GM19351 (cell line): ENCODE results near the gene GFPT2.

Source experiments
- ATAC-seq: cut with Tn5 transposase; IDR thresholded peaks from one replicate; pipeline ENCODE4 v1.9.1; 2021; ENCODE audit warnings: mild to moderate bottlenecking, moderate library complexity; ENCODE audit not compliant: unreplicated experiment

GFPT2 gene

DNA sequence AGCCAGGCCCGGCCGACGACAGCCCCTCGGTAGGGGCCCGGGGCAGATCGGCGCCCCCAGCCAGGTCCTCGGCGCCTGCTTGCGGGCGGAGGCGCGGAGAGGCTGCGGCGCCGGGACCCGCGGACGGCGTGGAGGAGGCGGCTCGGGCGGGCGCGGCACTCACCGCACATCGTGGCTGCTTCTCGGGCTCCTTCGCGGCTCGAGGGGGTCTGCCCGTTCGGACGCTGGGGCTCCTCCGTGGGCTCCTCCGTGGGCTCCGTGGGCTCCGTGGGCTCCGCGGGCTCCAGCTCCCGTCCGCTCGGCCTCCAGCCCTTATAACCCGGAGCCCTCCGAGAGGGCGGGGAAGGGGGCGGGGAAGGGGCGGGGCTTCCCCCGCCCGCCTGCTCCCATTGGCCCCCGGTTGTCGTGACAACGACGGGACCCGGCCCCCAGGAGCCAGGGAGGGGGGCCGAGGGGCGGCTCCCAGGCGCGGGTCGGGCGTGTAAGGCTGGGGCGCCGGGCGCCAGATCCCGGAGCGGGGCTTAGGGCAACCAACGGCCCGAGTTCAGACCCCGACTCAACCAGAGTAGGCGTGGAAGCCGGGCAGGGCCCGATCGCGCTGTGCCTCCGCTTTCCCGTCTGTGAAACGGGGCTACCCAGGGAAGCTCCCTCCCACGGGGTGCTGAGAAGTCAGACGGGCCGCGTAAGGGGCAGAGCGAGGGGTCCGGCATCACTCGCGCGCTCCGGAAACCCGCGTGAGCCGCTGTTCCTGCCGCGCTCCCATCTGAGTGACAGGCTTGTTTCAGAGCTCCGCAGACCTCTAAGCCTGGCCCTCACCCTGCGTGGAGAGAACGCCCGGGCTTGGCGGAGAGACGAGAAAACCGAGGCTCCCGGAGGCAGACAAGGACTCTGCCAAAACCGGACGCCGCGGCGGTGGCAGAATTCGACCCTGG lies at the start of gene GFPT2:
Gene GFPT2 (minus strand): TSS at position 289 of the 932 bp plus-strand sequence. CDS start 119 bp downstream, at position 170.
- peak; percentile 84 for ATAC-seq

DNA sequence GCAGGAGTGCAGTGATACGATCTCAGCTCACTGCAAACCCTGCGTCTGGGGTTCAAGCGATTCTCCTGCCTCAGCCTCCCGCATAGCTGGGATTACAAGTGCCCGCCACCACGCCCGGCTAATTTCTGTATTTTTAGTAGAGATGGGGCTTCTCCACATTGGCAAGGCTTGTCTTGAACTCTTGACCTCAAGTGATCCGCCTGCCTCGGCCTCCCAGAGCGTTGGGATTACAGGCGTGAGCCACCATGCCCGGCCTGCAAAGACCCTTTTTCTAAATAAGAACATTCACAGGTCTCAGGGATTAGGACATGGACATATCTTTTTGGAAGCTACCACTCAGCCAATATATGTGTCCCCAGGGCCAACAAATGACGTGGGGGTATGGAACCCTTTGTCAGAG lies 49.6 kb upstream of the GFPT2 start:
- no peak for ATAC-seq

DNA sequence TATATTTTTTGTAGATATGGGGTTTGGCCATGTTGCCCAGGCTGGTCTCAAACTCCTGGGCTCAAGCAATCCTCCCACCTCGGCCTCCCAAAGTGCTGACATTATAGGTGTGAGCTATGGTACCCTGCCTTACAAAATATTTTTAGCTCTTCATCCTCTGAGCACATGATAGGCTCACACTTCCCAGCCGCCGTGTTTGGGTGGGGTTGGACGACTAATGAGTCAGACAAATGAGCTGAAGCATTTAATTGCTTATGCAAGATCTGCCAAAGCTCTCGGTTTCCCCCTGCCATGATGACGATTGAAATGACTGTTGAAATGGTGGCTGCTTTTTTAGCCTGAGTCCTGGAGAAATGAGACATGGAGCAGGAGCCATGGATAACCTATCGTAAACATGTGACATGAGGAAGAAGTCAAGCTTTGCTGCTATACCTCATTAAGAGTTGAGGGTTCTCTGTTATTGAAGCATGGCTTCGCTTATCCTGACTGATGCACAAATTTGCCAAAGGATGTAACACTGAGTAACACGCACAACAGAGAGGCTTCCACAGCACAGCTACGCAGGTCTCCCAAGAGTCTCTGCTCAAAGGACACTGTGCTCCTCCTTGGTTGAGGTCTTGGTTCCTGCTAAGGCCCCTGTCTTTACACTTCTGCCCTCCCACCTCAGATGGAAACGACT lies 48.2 kb upstream of the GFPT2 start:
- ATAC-seq: no peak

DNA sequence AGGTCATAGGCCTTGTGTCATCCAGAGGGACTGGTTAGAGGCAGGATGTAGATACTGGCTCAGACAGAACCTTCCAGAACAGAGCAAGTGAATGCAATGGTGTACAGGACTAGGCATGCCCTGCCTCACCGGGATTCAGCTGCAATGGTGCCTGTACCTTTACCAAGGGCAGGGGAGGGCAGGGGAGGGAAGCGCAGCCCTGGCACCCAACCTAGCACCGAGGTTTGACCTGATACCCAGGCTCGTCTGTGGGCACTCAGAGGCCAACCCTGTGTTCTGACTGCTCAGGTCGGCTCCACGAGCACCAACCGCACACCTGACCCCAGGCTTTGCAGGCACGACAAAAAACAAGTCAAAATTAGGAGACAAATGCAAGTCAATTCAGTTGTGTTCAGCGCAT lies 47.3 kb upstream of the GFPT2 start:
- no peak for ATAC-seq

DNA sequence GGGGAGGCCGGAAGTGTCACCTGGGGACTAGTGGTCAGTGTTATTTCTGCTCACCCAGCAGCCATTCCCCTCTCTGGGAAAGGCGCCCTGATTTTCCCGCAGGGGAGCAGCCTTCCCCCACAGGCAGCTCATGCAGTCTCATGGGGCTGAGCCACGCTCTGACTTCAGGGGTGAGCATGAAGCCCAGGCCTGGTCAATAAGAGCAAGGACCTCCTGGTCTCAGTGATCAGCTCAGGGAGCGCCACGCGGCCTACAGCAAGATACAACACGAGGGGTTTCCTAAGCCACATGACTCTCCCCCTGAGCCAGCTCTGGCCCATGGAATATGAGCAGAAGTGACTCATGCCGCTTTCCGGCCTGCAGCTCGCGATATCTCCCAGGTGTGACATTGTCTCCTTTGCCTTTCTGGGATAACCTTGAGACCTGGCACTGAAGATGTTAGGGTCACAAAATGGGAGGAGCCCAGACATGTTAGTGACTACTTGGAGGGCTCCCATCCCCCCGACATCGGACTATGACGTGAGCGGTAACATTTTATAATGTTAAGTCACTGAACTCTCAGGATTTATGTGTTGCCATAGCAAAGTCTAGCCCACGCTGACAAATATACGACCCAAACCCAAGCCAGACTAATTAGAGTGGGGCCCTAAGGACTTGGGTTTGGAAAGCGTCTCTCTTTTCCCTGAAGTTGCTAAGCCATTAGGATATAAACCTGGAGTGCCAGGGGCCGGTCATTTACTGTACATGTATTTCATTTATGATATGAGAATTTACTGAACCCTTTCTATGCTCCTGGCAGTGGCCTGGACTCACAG lies 46.5 kb upstream of the GFPT2 start:
- no peak for ATAC-seq

DNA sequence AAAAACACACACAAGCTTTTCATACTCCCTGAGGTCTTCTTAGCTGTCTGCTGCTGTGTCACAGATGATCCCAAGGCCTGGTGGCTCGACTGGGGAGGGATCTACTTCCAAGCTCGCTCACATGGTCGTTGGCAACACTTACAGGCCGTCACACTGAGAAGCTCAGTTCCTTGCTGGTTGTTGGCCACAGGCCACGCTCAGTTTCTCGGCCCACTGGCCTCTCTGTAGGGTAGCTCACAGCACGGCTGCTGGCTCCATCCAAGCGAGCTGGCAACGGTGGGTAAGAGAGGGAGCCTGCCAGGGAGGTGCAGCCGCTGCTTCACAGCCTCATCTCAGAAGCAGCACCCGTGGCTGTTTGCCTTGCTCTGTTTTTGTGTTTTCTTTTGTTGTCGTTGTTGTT lies 43.8 kb upstream of the GFPT2 start:
- ATAC-seq: no peak

DNA sequence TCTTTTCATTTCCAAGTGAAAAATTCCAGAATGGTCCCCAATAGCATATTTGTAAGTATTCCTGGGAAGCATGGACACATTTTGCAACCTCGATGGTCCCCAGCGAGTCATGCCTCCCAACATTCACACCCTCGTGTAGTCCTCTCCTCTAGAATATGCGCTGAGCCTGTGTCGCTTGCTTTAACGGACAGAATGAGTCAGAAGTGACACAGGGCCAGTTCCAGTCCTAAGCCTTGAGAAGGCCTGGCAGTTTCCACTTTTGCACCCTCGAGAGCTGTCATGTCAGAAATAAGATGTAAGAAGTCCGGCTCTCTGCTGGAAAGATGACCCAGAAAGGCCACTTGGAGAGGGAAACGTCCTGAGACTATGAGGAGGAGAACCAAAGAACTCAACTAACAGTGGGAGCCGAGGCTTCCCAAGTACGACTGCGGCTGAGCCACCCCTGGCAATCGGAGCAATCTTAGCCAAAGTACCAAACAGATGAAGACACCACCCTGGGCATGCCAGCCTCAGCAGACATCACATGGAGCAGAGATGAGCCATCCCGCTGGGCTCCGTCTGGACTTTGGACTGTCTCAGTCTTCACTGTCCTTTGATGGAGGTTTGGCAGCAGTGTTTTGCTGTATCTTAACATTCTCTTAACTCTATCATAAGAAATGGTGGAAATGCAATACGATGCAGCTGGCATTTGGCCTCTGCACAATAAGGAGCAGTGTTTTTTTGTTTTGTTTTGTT lies 42.6 kb upstream of the GFPT2 start:
- ATAC-seq: no peak

DNA sequence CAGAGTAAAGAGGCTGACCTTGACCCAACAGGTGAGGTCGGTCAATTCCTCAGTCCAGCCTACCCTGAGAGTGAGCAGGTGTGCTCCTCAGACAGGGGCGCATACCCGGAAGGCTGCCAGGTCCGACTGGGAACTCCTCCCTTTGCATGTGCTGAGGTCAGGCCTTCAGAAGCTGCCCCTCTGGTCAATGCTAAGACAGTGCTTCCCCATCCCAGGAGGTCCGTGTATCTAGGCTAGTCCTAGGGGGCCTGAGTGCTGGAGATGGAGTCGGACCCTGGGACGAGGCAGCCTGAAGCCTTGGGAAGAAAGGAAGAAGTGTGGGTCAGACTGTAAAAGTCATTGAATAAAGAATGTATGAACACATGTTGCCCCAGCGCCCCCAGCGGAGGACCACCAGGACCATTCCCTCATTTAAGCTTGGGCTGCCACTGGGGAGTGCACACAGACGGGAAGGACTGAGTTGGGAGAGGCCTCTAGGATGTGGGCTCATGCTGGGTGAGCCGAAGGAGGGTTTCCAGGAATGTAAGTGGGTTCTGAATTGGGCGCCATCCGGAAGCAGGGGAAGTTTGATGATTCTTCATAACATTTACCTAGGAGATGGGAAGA lies 41.0 kb upstream of the GFPT2 start:
- no peak for ATAC-seq

DNA sequence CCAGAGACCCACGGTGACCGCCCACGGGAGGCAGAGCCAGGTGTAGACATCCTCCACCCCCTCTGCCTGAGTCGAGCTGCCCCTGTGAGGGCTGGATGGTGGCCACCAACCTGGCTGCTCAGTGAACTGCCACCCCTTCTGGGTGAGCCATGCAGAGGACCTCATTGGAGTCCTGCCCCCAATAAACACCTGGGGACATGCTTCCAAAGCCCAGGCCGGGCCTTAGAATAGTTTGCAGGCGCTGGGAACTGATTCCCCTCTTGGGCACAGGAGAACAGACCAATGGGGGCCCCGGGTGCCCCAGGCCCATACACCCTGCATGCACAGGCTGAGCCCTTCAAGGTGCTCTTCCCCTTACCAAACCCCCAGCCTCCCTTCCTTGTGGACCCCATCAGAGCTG lies 38.1 kb upstream of the GFPT2 start:
- no peak for ATAC-seq

DNA sequence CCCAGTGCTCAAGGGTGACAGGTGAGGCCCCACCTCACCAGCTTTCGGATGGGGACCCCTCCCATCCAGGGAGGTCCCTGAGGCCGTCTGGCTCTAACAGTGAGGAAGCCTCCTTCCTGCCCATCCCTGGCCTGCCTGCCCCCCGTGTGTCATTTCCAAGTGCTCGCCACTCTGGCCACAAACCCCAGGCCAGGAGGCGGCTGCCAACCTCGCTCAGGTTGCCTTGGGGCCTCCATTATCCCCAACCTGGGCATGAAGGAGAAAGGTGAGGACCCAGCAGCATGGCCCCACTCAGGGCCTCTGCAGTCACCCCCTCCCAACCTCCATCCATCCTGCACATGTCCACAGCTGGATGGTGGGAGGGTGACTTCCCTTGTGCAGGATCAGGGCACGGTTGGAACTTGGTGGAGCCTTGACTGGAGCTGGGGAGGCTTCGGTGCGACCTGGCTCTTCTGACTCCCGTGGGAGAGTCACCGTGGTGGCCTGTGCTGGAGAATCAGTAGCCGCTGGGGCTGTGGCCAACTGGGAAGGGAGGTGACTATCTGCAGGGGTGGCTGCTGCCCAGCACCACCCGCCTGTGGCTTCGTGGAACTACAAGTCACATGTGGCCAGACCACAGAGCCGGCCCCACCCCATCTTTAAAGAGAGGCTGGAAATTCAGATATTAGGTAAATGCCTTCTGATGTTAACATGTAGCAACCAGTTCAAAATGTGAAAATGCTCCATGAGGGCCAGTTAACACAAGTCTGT lies 37.5 kb upstream of the GFPT2 start:
- no peak for ATAC-seq

DNA sequence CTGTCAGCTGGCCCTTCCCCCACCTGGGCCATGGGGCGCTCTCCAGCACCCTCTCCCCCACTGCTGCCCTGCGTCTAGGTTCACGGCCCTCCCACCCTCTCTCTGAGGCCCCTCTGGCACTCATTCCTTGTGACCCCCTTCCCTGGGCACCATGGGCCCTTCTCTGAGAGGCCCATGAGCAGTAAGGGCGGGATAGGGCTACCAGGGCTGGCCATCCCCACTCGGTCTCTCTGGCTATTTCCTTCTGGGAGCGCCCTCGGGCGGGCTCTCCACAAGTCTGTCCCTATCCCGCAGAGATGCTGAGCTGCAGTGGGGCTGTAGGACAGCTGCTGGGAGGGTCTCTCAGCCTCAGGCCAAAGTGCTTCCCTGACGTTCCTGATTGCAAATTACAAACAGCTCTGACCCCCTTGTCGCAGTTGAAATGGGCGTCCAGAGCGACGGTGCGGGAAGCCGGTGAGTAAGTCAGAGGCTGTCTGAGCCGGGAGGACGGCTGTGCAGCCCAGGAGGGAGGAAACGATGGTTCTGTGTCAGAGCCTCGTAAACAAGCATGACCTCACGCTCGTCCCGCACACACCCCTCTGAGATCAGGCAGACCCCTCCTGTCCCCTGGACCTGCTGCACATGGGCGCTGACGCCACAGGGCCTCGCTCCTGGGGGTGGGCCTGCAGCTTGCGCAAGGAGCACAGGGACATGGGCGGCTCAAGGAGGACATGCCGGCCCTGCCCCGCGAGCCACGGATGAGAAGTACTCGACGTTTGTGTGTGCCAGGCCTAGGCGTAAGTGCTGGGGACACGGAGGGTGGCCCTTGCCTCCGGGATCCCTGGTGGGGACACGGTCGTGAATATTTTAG lies 36.3 kb upstream of the GFPT2 start:
- no peak for ATAC-seq

DNA sequence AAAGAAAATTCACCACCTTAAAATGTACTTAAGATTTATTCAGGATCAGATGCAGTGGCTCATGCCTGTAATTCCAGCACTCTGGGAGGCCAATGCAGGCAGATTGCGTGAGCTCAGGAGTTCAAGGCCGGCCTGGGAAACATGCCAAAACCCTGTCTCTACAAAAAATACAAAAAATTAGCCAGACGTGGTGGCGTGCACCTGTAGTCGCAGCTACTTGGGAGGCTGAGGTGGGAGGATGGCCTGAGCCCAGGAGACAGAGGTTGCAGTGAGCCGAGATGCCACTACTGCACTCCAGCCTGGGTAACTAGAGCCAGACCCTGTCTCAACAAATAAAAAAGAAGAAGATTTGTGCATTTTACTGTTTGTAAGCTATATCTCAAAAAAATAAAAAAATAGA lies 34.7 kb upstream of the GFPT2 start:
- no peak for ATAC-seq

DNA sequence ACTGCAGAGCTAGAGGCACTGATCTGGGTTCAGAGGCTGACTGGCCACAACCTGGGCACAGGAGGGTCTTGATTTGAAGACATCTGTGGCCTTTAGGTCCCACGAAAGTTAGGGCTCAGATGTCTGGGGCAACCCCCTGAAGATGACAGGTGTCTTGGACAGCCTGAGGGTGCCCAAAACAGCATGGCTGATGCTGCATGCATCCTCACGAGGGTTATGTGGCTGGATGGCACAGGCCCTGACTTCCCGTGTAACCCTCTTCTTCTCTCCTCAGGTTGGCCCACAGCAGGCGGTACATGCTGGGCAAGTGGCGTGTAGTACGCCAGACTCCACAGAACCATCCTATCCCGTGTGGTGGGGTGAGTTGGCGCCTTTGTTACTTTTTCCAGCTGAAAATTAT lies 29.8 kb upstream of the GFPT2 start:
- ATAC-seq: no peak

DNA sequence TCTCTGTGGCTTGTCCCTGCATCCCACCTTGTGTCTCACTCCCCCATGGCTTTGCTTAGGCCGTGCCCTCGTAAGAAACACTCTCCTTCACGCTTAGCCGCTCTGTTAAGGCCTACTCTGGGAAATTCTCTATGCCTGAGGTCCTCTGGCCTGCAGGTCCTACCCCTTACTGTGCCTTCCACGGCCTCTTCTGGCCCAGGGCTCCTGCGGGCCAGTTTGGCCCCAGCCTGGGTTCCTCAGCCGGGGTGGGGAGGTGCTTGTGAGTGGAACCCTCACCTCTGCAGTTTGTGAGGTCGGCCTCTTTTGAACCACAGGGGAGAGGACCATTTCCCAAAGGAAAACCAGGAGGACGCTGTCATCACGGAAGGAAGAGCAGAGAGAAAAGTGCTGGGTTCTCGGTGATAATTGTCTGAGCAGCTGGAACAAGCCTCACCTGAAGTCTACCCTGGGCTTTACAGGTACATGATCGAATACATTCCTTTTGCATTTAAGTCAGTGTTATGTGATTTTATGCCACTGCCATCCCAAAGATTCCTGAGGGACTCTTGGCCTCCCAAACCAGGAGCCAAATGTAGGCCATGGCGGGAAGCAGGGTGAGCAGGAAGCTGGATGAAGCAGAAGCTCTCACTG lies 28.8 kb upstream of the GFPT2 start:
- ATAC-seq: no peak

DNA sequence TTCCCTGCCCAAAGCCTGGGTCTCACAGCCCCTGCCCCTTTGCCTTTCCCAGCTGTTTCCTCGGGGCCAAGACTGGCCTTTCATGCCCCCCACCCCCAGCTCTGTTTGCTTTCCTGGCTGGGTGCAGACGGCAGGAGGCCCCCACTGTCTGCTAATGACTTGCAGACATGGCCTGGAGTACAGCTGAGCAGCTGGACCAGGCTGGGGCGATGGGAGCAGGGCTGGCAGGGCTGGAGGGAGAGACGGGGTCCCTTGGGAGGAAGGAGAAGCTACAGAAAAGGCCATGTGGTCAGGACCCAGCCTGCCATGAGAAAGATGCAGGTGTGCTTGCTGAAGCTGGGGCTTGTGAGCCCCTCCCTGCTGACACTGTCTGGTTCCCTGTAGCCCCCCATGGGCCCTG lies 28.3 kb upstream of the GFPT2 start:
- no peak for ATAC-seq

DNA sequence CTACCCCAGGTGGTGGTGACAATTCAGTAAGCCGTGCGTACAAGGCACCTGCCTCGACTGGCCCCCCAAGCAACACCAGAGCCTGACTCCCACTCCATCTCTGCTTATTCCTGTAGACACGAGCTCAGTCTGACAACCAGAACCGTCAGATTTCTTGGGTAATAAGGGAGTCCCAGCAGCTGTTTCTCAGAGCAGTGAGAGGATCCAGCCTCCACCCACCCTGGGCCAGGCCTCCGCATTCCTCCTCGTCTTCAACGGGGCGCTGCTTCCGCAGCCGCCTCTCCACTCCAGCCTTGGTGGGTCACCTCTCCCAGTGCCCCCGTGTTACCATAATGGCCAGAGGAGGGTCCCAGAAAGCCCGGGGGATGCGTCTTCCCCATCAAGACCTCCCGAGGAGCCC lies 27.7 kb upstream of the GFPT2 start:
- ATAC-seq: no peak

DNA sequence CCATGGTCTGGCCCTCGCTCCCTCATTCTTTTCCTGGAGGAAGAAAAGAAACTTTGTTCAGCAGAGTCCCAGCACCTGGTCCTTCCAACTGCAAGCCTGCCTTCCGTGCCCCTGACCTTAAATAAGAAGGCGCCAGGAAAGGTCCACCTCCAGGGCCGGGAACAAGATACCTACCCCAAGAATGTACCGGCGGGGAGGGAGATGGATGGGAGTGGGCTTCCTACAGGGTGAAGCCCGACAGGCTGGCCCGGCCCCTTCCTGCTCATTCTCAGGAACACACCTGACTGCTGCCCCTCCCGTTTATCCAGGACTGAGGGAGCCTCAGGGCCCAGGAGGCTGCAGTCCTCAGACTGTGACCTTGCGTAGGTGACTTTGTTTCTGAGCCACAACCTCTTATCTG lies 27.3 kb upstream of the GFPT2 start:
- no peak for ATAC-seq

DNA sequence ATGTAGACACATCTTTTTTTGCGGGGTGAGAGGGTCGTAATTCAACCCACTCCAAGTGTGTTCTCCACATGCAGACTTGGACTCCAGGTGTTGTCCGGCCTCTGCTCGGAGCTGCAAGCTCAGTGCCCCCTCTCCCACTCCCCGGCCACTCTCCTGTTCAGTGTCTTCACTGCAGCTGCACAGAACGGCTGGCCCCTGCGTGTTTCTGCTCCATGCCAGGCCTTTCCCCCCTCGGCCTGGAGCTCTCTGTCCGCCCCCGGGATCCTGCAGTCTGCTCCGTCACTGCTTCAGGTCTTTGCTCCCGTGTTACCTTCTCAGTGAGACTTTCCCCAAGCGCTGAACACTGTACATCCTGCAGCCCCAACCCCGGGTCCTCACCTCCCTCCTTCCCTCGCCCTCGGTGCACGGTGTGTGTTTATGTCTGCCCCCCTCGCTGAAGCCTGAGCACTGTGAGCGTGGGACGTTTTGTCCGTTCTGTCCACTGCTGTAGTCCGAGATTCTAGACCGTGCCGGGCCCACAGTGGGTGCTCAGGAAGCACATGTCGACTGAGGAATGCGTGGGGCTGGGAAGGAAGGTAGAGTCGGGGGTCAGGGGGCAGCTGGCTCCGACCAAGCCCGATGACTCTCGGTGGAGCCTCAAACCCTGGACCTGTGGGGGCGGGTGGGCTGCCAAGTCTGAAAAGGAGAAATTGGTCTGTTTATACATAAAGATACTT lies 26.4 kb upstream of the GFPT2 start:
- no peak for ATAC-seq
